Activated effector memory CD4-positive, alpha-beta T cell treated with Interleukin-2 at 50 U/mL for 16 hours (primary cell): ENCODE measurements around the gene ADAT3.
A peak's percentile ranks its signal among the peaks of the same experiment; 100 is the strongest.
"Not testable (repeated sequence)": the region's sequence is repeated elsewhere in the genome, so short reads cannot be mapped to it uniquely, and the experiment has no call there.

Experiments used
- DNase-seq: peaks from one replicate; pipeline ENCODE4 v3.0.0-alpha.2; 2020

The ADAT3 gene

GRCh38 chr19:1867349-1867724, 37.9 kb upstream of the ADAT3 start:
- DNase-seq, result no peak

GRCh38 chr19:1868971-1869370, 36.2 kb upstream of the ADAT3 start:
- DNase-seq, result no peak

DNA sequence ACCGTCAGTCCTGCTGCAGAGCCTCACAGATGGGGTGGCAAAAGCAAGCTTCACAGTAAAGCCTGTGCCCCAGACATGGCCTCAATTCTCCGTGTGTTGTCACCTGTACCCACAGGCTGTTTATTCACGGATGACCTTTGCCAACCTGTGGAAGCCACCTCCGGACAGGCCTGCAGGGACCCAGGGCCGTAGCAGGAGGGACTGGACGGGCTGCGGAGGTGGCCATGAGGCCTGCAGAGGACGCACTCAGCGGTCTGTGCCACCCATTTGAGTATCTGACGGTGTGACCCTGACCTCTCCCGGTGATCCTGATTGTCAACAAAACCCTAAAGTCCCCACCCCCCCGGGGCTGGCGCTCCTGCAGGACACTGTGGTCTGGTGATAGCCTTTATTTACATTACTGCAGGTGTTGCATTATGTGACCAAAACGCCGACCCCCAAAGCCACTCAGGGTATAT, 34.0 kb upstream of the ADAT3 start:
- no peak for DNase-seq

DNA sequence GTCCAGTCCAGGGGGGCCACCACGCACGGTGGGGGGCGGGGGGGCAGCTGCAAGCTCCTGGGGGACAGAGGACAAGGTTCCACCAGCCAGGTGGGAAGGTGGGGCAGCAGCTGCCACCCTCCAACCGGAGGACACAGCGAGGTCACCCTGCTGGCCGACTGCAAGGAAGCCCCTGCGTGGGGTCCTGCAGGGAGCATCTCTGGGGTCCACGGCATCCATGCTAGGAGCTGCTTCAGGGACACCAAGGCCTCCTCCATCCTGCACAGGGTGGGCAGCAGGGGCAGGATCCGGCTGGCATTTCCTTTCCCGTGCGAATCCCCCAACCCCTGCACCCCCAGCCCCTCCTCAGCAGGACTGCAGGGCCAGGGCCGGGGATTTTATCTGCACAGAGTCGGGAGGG, 33.6 kb upstream of the ADAT3 start:
- no peak for DNase-seq

GRCh38 chr19:1872807-1873523, 32.2 kb upstream of the ADAT3 start:
- DNase-seq, result no peak

GRCh38 chr19:1873524-1874473, 31.4 kb upstream of the ADAT3 start:
- DNase-seq, result no peak

- no peak for DNase-seq
Observed at GRCh38 chr19:1874554-1875185, 30.5 kb upstream of the ADAT3 start.

DNA sequence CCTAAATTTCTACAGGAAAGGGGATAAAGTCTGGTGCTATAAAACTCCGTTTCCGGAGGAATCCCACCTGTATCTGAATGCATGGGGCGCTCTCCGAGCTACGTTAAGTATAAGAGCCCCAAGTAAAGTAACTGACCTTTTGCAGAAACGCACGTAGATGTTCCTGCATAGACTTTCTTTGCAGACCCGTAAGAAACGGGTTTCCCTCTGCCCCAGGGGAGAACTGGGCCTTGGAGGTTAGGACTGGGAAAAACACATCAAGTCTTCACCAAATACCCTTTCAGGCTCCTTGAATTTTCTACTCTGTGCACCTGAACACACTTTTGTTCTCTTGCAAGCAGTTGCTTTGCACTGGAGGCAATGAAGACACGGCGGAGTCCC, 29.9 kb upstream of the ADAT3 start:
- DNase-seq, result not testable (repeated sequence)

GRCh38 chr19:1875646-1876495, 29.3 kb upstream of the ADAT3 start:
- DNase-seq, result peak; percentile 81

DNA sequence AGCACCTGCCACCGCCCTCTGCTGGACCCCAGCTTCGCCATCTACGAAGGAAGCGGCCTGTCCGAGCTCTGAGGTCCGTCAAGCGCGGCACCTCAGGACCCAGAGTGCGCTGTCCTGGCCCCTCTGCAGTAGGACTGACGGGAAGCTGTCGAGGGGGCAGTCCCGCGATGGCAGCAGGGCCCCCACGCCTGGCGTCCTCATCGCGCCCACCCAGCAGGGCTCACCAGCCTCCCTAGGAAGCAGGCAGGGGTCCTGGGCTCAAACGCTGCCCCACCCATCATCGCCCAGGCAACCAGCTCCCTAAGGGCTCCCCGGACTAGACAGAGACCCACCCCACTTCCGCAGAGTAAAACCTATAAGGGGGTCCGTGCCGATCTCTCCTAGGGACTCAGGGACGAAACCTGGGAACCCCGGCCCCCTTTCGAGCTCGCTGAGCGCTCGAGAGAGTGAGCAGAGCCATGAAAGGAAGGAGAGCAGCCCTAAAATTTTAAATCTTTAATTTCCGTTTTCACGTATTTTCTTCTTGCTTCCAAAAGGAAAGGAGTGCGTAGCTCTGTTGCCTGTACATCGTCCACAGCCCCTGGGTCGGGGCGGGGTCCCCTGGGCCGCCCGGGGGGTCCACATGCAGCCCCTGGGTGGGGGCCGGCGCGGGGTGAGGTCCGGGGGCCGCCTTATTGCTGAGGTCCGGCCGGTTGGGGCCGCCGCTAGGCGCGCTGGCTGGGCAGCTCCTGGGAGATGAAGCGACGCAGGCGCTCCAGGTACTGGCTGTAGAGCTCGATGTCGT, 28.5 kb upstream of the ADAT3 start:
- DNase-seq, result not testable (repeated sequence)

DNA sequence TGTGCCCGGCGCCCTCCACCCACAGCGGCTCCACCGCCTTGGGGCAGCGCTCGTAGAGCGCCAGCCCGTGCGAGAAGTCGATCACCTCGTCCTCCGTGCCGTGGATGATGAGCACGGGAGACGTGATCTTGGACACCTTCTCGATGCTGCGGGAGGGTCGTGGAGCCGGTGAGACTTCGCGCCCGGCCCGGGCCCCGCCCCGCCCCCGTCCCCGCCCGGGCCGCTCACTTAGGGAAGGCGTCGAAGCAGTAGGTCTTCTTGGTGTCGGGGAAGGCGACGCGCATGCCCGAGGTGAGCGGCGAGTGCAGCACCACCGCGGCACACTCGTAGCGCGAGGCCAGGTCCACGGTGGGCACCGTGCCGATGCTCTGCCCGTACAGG, 27.9 kb upstream of the ADAT3 start:
- DNase-seq, result not testable (repeated sequence)

DNA sequence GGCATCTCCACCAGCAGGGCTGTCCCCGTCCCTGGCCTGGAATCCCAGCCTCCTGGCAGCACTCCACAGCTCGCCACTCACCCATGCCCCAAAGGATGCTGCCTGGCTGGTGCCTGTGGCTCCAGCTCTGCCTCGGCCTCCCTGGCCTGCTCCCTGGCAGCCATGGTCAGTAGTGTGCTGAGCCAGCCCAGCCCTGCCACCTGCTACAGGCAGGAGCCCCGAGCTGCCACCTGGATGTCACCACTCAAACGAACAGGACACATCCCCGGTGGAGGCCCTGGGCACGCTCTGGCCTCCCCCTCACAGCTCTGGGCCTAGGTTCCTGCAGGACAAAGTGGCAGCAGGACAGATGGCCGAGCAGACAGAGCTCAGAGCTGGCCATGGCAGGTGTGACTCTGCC, 26.6 kb upstream of the ADAT3 start:
- DNase-seq, result not testable (repeated sequence)

- DNase-seq, result not testable (repeated sequence)
Observed at GRCh38 chr19:1879982-1880381, 25.2 kb upstream of the ADAT3 start.

DNA sequence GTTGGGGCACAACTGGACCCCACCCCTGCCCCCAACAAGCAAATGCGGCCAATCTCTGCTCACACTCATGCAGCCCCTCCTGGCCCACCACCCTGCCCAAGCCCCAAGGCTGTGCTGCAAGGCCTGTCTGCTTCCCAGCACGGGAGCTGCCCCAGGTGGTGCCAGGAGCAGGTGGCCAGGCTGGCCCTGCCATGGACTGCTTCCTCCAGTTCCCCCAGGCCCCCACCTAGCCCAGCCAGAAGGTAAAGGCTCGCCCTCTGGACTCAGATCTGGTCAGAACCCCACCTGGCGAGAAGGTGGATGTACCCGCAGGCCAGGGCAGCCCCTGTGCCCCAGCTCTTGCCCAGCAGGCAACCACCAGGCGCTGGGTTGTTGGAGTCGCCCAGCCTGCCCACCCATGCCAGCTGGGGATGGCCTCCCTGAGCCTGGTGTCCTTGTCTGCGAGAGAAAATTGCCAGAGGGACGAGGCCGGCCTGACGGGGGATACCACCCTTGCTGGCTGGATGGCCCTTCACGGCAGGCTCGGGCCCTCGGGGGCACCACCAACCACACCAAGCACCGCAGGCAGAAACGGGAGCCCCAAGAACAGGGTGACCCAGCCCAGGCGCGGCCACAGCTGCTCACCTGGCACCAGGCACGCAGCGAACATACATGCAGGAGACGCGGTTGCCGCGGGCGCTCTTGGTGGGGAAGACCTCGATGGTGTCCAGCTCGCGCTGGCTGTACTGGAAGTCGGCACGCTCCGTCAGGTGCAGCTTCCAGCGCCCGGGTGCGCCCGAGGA, 24.4 kb upstream of the ADAT3 start:
- no peak for DNase-seq

GRCh38 chr19:1881393-1882088, 23.7 kb upstream of the ADAT3 start:
- DNase-seq, result not testable (repeated sequence)

DNA sequence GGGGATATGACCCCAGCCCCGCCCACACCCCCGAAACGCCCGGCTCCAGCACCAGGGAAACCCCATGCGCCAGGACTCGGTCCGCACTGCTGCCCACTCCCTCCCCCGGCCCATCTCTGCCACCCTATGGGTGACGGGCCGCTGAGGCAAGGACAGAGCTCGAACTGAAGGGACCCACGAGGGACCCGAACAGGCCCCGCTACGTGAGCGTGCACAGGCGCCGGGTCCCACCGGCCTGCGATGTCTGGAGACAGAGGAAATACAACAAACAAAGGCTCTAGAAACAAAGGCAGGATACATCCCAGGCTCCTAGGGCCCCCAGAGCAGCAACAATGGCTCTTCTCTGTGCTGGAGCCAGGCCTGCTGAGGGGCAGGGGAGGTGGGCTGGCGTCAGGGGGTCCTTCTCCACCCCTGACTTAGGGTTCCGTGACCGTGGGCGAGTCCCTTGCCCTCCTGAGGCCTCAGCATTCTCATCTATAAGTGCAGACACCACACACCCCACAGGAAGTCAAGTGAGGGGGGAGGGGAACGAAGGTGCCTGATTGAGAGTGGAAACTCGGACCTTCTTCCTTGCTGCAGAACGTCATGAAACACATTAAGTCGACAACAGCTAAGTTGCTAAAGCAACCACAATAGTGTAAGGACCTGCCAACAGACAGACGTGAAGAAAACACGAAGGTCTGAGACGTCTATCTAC, 23.0 kb upstream of the ADAT3 start:
- peak; percentile 58 for DNase-seq

DNA sequence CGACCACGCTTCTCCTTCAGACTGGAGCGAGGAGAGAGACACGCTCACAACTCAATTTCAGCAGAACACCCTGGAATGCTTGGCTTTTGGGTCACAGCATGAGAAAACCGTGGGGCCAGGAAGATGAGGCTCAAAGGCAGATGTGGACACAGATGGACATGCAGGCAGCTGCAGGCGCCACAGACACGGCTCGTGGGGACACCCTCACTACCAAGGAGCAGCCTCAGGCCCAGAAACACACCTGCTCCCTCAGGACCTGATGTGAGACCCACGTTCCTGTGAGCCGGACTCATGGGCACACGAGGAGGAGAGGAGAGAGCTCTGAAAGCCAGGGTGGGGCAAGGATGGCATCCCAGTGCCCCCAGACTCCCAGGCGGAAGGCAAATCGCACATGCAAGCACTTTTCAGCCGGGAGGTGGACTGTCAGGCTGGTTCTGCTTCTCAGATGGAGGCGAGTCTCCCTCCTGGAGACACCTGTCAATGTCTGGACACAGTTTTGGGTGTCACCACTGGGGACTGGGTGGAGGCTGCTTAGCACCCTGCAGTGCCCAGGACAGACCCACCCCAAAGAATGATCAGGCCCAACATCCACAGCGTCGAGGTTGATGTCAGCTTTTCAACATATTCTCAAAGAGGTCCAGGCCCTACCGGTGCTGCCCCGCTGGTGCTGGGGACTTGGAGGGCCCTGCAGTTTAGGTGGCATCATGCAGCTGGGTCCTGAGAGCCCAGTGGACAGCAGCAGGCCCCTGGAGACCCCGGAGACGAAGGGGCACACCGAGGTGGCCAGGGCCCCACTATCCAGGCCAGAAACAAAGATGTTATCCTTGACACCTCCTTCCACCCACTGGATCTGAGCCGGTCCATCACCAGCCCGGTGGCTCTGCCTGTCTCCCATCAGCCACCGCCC, 22.2 kb upstream of the ADAT3 start:
- no peak for DNase-seq

DNA sequence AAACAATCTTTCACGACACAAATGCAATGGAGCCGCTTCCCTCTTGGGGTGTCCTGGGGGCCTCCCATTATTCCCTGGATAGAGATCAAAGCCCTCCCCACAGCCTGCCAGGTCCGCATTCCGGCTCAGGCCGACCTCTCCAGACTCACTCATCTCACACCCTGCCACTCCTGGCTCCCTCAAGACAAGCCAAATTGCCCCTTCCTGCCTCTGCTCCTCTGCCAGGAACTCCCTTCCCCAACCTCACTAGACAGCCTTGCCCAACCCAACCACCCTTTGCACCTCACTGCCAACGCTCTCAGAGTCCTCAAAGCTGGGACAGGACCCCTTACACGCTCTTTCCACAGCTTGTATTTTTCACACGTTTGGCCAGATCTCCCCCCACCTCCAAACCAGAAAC, 21.4 kb upstream of the ADAT3 start:
- DNase-seq, result no peak

GRCh38 chr19:1884291-1884718, 20.9 kb upstream of the ADAT3 start:
- DNase-seq, result no peak
